H9 (cell line): ENCODE measurements around the gene ARAP1. TPM values are rescaled to one million over a fixed set of nuclear protein-coding genes. Genes with fewer than 3 reads are reported as not detected.

Experiments
- DNase-seq: peaks from one replicate; pipeline ENCODE4 v3.0.0-alpha.2; 2017
- H2AFZ ChIP-seq: one replicate; pipeline ENCODE4 v1.6.1; 2013; ENCODE audit warnings: mild to moderate bottlenecking, low read length, control low read depth, moderate library complexity
- H2AK5ac ChIP-seq: 2 replicates; pipeline ENCODE4 v1.6.1; 2013; ENCODE audit warnings: low read length, control low read depth, mixed read lengths; ENCODE audit not compliant: insufficient read length
- H2BK120ac ChIP-seq: one replicate; pipeline ENCODE4 v1.6.1; 2013; ENCODE audit warnings: low read depth, mild to moderate bottlenecking, low read length, control low read depth, inconsistent platforms; ENCODE audit not compliant: poor library complexity, severe bottlenecking
- H2BK12ac ChIP-seq: 2 replicates; pipeline ENCODE4 v1.6.1; 2013; ENCODE audit warnings: low read length, control low read depth, mixed read lengths, low read depth; ENCODE audit not compliant: insufficient read length
- H2BK15ac ChIP-seq: 2 replicates; pipeline ENCODE4 v1.6.1; 2013; ENCODE audit warnings: low read depth, low read length, control low read depth
- H2BK20ac ChIP-seq: one replicate; pipeline ENCODE4 v1.6.1; 2013; ENCODE audit warnings: low read depth, mild to moderate bottlenecking, low read length, control low read depth, inconsistent platforms; ENCODE audit not compliant: poor library complexity, severe bottlenecking
- H2BK5ac ChIP-seq: 2 replicates; pipeline ENCODE4 v1.6.1; 2013; ENCODE audit warnings: low read length, control low read depth, mixed read lengths; ENCODE audit not compliant: insufficient read length
- H3K14ac ChIP-seq: 2 replicates; pipeline ENCODE4 v1.6.1; 2013; ENCODE audit warnings: low read length, control low read depth; ENCODE audit not compliant: insufficient read depth
- H3K18ac ChIP-seq: 2 replicates; pipeline ENCODE4 v1.6.1; 2013; ENCODE audit warnings: low read depth, mild to moderate bottlenecking, mixed read lengths, low read length, control low read depth; ENCODE audit not compliant: insufficient read length
- H3K23ac ChIP-seq: 2 replicates; pipeline ENCODE4 v1.6.1; 2013; ENCODE audit warnings: low read length, control low read depth, mixed read lengths, low read depth; ENCODE audit not compliant: insufficient read length
- H3K23me2 ChIP-seq: 2 replicates; pipeline ENCODE4 v1.6.1; 2013; ENCODE audit warnings: low read depth, mild to moderate bottlenecking, mixed read lengths, low read length, control low read depth; ENCODE audit not compliant: insufficient read length, poor library complexity, severe bottlenecking
- H3K27ac ChIP-seq: 2 replicates; pipeline ENCODE4 v1.5.1; 2013; ENCODE audit warnings: low read length, control low read depth, mixed read lengths, low read depth; ENCODE audit not compliant: insufficient read length
- H3K27me3 ChIP-seq: 2 replicates; pipeline ENCODE4 v1.6.1; 2013; ENCODE audit warnings: low read length, control low read depth, inconsistent platforms; ENCODE audit not compliant: insufficient read depth
- H3K4ac ChIP-seq: 2 replicates; pipeline ENCODE4 v1.6.1; 2013; ENCODE audit warnings: low read depth, mild to moderate bottlenecking, control low read depth, inconsistent platforms, low read length, moderate library complexity
- H3K4me1 ChIP-seq: 2 replicates; pipeline ENCODE4 v1.6.1; 2013; ENCODE audit warnings: low read length, control low read depth, inconsistent platforms; ENCODE audit not compliant: insufficient read depth
- H3K4me2 ChIP-seq: 2 replicates; pipeline ENCODE4 v1.6.1; 2013; ENCODE audit warnings: low read length, control low read depth, mixed read lengths; ENCODE audit not compliant: insufficient read length, insufficient read depth
- H3K56ac ChIP-seq: 2 replicates; pipeline ENCODE4 v1.6.1; 2013; ENCODE audit warnings: low read depth, mild to moderate bottlenecking, mixed read lengths, low read length, control low read depth; ENCODE audit not compliant: insufficient read length
- H3K79me1 ChIP-seq: 2 replicates; pipeline ENCODE4 v1.6.1; 2013; ENCODE audit warnings: low read depth, mild to moderate bottlenecking, moderate library complexity, low read length, control low read depth, inconsistent platforms; ENCODE audit not compliant: insufficient read depth, poor library complexity, severe bottlenecking
- H3K79me2 ChIP-seq: 2 replicates; pipeline ENCODE4 v1.6.1; 2013; ENCODE audit warnings: low read length, control low read depth, inconsistent platforms; ENCODE audit not compliant: insufficient read depth
- H3K9ac ChIP-seq: 2 replicates; pipeline ENCODE4 v1.6.1; 2013; ENCODE audit warnings: low read length, control low read depth, mixed read lengths; ENCODE audit not compliant: insufficient read length; ENCODE audit errors: extremely low read depth
- H3K9me3 ChIP-seq: one replicate; pipeline ENCODE4 v1.6.1; 2013; ENCODE audit warnings: low read depth, low read length, inconsistent platforms; ENCODE audit not compliant: control insufficient read depth
- H3T11ph ChIP-seq: one replicate; pipeline ENCODE4 v1.6.1; 2013; ENCODE audit warnings: mild to moderate bottlenecking, low read length, control low read depth, inconsistent platforms
- H4K20me1 ChIP-seq: one replicate; pipeline ENCODE4 v1.6.1; 2013; ENCODE audit not compliant: control insufficient read depth, insufficient read length, insufficient read depth
- H4K5ac ChIP-seq: 2 replicates; pipeline ENCODE4 v1.6.1; 2013; ENCODE audit warnings: low read depth, mild to moderate bottlenecking, mixed read lengths, low read length, control low read depth; ENCODE audit not compliant: insufficient read length
- H4K8ac ChIP-seq: replicated peaks from 2 replicates; pipeline ENCODE4 v1.6.1; 2013; ENCODE audit warnings: low read length, control low read depth, mixed read lengths, low read depth; ENCODE audit not compliant: insufficient read length
- H4K91ac ChIP-seq: 2 replicates; pipeline ENCODE4 v1.6.1; 2013; ENCODE audit warnings: low read depth, mild to moderate bottlenecking, moderate library complexity, mixed read lengths, low read length, control low read depth; ENCODE audit not compliant: insufficient read length
- H3K27ac Mint-ChIP-seq, 3 experiments: 2 replicates in 2 of 3; 3 replicates in 1 of 3; pipeline ENCODE4 v1.8.0; 2020 to 2021; ENCODE audit warnings: mixed read lengths in 3 of 3, mild to moderate bottlenecking in 1 of 3, moderate library complexity in 1 of 3
- H3K27me3 Mint-ChIP-seq: 2 replicates; pipeline ENCODE4 v1.8.0; 2021; ENCODE audit warnings: low read depth, mild to moderate bottlenecking, moderate library complexity, mixed read lengths
- H3K36me3 Mint-ChIP-seq, 3 experiments: 2 replicates in 2 of 3; 3 replicates in 1 of 3; pipeline ENCODE4 v1.8.0; 2020 to 2021; ENCODE audit warnings: low read depth in 3 of 3, mixed read lengths in 3 of 3; ENCODE audit not compliant: insufficient read depth in 1 of 3
- H3K4me1 Mint-ChIP-seq, 2 experiments: 2 replicates each; pipeline ENCODE4 v1.8.0; 2020; ENCODE audit warnings: mixed read lengths in 2 of 2
- H3K4me3 Mint-ChIP-seq, 2 experiments: 2 replicates in 1 of 2; 3 replicates in 1 of 2; pipeline ENCODE4 v1.8.0; 2020 to 2021; ENCODE audit warnings: mild to moderate bottlenecking in 2 of 2, mixed read lengths in 2 of 2, moderate library complexity in 1 of 2
- H3K9me3 Mint-ChIP-seq, 2 experiments: 2 replicates in 1 of 2; 3 replicates in 1 of 2; pipeline ENCODE4 v1.8.0; 2020; ENCODE audit warnings: mild to moderate bottlenecking in 2 of 2, mixed read lengths in 2 of 2, moderate library complexity in 1 of 2
- CTCF ChIP-seq: fragments of 200-600 bp; sonication (generic); conservative IDR thresholded peaks from 3 replicates; pipeline ENCODE4 v1.8.0; 2021; ENCODE audit warnings: antibody characterized with exemption, mild to moderate bottlenecking
- WGBS: extraction: QIAGEN DNeasy Blood & Tissue Kit; methylation state at CpG from one replicate; pipeline ENCODE4 v1.1.7; 2013; ENCODE audit warnings: missing lambda C conversion rate, low lambda C conversion rate, mixed read lengths; ENCODE audit not compliant: insufficient read length; ENCODE audit errors: extremely low coverage; 5-methylcytosine and 5-hydroxymethylcytosine counted together
- total RNA-seq: library from RNA; stranded (reverse); gene quantifications from 2 replicates; pipeline ENCODE4 v1.2.1, GENCODE V29; 2021

Gene ARAP1
- total RNA-seq, 1 experiment from 2014 or later, result 59.4 TPM

DNA sequence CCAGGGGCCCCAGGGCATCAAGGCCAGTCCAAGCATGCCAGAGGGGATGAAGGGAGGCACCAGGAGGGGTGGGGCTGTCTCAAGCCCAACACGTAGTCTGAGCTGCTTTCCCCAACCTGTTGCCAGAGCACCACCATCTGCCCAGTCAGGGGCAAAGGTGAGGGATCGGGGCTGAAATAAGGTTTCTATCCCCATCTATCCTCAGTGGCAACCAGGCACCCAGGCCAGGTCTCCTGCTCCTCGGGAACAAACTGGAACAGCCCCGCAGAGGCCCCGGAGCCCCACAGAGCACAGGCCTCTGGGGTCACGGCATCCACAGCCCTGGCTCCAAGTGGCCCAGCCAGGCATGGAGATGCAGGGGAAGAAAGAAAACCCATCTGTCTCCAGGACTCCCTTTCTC is 22.3 kb upstream of the ARAP1 start:
- Histone ChIP-seq H3K4me1 (no peaks in the 10 kb centered on the region), H3K18ac (no peak overlapping the region), H3K56ac (no peak overlapping the region), H4K91ac (no peak overlapping the region), H4K5ac (no peak overlapping the region), H3K27ac (no peak overlapping the region), H2BK20ac (no peak overlapping the region), H3T11ph (no peak overlapping the region), H3K23me2 (no peaks in the 10 kb centered on the region), H3K9me3 (no peaks in the 10 kb centered on the region), H3K4me2 (no peak overlapping the region), H2BK15ac (no peak overlapping the region), H2BK5ac (no peak overlapping the region), H3K4ac (no peak overlapping the region), H2AK5ac (no peak overlapping the region), H3K23ac (no peak overlapping the region), H2BK120ac (no peak overlapping the region), H3K14ac (no peak overlapping the region), H4K20me1 (no peaks in the 10 kb centered on the region), H3K79me1 (no peaks in the 10 kb centered on the region), H3K79me2 (no peaks in the 10 kb centered on the region), H3K27me3 (no peaks in the 10 kb centered on the region), H4K8ac (no peak overlapping the region), H2BK12ac (no peak overlapping the region), H3K9ac (no peak overlapping the region), H2AFZ (no peak overlapping the region)
- Mint-ChIP-seq H3K27ac (no peak overlapping the region), H3K4me1 (peaks cover 0 to 19% of the 10 kb centered on the region in 2 experiments; a peak in 3 of 4 replicates), H3K36me3 (no peaks in the 10 kb centered on the region; a peak in 1 of 7 replicates), H3K9me3 (no peaks in the 10 kb centered on the region), H3K27me3 (no peaks in the 10 kb centered on the region; the same call in 1 of the 2 replicates), H3K4me3 (no peak overlapping the region)
- no CpG with 5 or more reads among the region's 6 CpGs for WGBS
- TF ChIP-seq CTCF, result no peak
- DNase-seq, result no peak
